ENCODE results near the gene UBE2G2.

UBE2G2 gene

GRCh38 chr21:44740742-44741141 lies 60.9 kb downstream of the UBE2G2 start:
- no peak for DNase-seq (ENCODE audit: extremely low read depth, low read depth)
- no peak for TF ChIP-seq CTCF (IDR thresholded peaks at IDR 0.05; ENCODE audit: low read depth, low read length)

- TF ChIP-seq CTCF (IDR thresholded peaks at IDR 0.05; ENCODE audit: low read depth, low read length), result no peak
- no peak for DNase-seq (ENCODE audit: extremely low read depth, low read depth)
These were observed 62.3 kb downstream of the UBE2G2 start for GRCh38 chr21:44739316-44739715.

- no peak for DNase-seq (ENCODE audit: extremely low read depth, low read depth)
- no peak for TF ChIP-seq CTCF (IDR thresholded peaks at IDR 0.05; ENCODE audit: low read depth, low read length)
These were observed 63.0 kb downstream of the UBE2G2 start for GRCh38 chr21:44738621-44739020.

- no peak for DNase-seq (ENCODE audit: extremely low read depth, low read depth)
- TF ChIP-seq CTCF (IDR thresholded peaks at IDR 0.05; ENCODE audit: low read depth, low read length), result no peak
These were observed 63.8 kb downstream of the UBE2G2 start for GRCh38 chr21:44737706-44738354.

- TF ChIP-seq CTCF (IDR thresholded peaks at IDR 0.05; ENCODE audit: low read depth, low read length), result no peak
- DNase-seq (ENCODE audit: extremely low read depth, low read depth), result no peak
These were observed 65.2 kb downstream of the UBE2G2 start for GRCh38 chr21:44736291-44737004.

GRCh38 chr21:44735821-44736220 lies 65.8 kb downstream of the UBE2G2 start:
- TF ChIP-seq CTCF (IDR thresholded peaks at IDR 0.05; ENCODE audit: low read depth, low read length), result no peak
- no peak for DNase-seq (ENCODE audit: extremely low read depth, low read depth)

- DNase-seq (ENCODE audit: extremely low read depth, low read depth), result no peak
- no peak for TF ChIP-seq CTCF (IDR thresholded peaks at IDR 0.05; ENCODE audit: low read depth, low read length)
These were observed 66.8 kb downstream of the UBE2G2 start for GRCh38 chr21:44734841-44735240.

Data from AG09319 (cell line).